T47D (cell line): ENCODE measurements around the gene DHX30.
"Not testable (repeated sequence)": the region's sequence is repeated elsewhere in the genome, so short reads cannot be mapped to it uniquely, and the experiment has no call there.

ENCODE experiments used
- DNase-seq, 2 experiments: peaks; one replicate each; pipeline versions ENCODE4 v3.0.0 to v3.0.0-alpha.2; 2011 to 2012; ENCODE audit warnings: low read depth in 1 of 2, low spot score in 1 of 2
- JUND ChIP-seq: IDR thresholded peaks from 2 replicates; pipeline ENCODE4 v1.6.1; 2012; ENCODE audit warnings: low read depth
- in situ Hi-C: cut with HindIII; loops from 2 replicates; pipeline ENCODE4 v1.10.0; 2016; ENCODE audit warnings: low sequenced_read_pairs, low pct_unique_long_range_greater_than_20kb

DHX30 gene

DNA sequence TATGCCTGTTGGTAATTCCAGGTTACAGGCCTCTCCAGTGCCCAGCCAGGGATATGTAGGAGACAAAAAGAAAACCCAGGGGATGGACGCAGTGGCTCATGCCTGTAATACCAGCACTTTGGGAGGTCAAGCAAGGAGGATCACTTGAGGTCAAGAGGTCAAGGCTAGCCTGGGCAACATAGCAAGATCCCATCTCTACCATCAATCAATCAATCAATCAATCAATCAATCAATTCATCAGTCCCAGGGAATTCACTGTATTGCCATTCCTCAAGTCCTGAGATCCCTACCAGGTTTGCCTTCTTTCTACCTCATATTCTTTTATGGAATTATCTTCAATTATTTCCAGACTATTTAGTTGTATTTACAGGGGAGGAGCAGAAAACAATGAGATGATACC is 82.2 kb downstream of the DHX30 start:
- no peak for TF ChIP-seq JUND
- in situ Hi-C loops: no loop called here
- DNase-seq: no peak

DNA sequence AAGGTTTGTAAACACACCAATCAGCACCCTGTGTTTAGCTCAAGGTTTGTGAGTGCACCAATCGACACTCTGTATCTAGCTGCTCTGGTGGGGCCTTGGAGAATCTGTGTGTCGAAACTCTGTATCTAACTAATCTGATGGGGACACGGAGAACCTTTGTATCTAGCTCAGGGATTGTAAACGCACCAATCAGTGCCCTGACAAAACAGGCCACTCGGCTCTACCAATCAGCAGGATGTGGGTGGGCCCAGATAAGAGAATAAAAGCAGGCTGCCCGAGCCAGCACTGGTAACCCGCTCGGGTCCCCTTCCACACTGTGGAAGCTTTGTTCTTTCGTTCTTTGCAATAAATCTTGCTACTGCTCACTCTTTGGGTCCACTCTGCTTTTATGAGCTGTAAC is 85.1 kb downstream of the DHX30 start:
- DNase-seq, in situ Hi-C loops: not testable (repeated sequence)

DNA sequence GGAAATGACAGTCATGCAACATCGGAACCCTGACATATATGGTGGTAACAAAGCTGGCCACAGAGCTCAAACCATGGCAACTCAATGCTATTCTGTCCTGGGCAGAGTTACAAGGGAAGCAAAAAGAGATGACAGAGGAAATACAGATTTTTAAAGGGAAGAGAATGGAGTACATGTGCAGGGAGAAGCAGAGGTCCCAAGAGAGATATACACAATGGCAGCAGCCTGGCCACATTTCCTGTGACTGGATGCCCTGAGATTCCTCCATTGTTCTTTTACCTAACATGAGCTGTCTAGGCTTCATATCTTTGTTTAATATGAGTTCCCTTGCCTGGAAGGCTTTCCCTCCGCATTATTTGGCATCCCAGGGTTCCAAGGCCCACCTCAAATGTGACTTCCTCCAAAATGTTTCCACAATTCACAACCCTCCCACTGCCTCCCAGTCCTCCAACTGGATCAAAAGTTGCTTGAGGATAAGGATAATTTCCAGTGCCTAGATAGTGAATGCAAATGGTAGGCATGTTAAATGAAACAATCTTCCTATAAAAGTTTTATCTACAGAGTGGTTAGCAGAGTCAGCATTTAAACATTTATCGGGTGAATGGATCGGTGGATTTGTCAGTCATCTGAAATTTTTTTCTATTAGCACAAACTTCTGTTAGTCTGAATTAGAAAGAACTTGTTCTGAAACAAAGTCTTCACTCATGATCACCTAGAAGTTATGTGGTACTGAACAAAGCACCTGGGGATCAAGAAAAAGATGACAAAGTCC is 86.2 kb downstream of the DHX30 start:
- DNase-seq: no peak
- in situ Hi-C loops: no loop called here
- no peak for TF ChIP-seq JUND

DNA sequence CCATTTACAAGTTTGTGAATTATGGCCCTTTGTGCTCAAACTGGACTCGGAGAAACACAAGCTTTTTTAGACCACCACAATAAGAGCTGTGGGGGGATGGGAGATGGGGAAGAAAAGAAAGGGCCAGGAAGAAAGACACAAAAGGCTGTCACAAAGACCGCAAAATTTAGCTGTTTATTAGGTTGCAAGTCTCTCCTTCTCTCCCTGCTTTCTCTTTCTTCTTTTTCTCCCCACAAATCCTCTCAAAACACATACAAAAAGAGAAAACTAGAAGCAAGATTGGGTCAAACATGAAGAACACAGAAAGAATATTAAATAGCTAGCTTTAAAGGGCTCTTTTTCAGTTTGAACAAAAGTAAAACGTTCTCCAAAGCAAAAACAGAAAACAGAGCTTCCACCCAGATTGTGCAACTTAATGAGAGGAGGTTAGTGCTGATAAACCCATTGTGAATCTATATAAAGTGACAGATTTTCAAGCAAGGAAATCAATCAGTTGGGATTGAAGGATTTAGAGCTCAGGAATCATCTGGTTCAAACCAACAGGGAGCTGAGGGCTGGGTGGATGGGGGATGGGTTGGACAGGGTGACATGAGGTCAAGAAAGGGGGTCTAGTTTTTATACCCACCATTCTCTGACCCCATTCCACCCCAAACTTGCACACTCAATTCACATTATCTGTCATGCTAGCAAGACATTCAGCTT is 87.3 kb downstream of the DHX30 start:
- TF ChIP-seq JUND: no peak
- DNase-seq: no peak
- in situ Hi-C loops: no loop called here

DNA sequence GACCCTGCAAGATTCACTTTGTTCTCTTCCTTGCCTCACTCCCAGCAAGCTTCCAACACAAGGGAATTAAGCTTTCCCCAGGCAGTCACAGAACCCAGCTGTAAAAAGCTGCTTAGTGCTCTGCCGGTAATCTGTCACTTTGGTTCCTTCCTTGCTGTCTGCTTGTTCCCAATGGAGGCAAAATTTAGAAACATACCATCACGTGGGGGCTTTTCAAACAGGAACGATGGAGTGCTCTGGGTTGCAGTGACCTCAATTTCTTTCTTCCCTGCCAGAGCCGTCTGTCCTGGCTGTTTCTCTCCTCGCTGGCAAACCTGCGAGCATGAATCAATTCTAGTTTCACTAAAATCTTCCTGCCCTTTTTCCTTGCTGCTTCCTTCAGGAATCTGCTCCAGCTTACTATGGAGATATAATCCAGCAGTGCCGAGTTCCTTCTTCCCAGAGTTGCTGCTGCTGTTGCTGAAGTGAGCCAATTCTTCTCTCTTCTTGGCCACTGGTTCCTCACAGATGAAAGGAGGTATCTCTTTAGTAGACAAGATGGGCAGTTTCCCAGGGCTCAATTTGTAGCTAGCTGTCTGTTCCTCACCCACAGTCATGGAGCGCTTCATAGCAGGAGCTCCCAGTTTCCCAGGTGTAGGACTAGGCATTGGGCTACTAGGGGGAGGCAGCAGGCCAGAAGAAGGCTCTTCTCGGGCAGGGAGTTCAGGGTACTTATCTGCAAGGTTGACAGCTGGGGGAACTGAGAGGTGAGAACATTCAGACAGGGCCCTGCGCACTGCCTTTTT is 88.1 kb downstream of the DHX30 start:
- TF ChIP-seq JUND: no peak
- in situ Hi-C loops: no loop called here
- DNase-seq: no peak

DNA sequence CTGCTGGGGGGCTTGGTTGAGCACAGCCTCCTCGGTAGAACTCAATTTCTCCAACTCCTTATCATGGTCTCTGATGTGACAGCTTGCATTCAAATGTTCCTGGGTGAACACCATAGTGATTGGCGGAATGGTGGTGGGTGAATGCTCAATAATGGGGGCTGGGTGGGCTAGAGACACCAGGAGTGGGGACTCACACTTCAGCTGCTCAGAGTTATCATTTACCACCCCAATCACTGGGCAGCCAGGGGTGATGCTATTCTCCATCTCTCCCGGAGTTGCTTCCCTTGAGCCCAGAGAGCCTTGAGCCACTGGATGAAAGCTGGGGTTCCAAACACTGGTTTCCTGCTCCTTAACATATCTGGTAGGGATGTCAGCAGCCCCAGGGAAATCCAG is 88.7 kb downstream of the DHX30 start:
- in situ Hi-C loops: no loop called here
- no peak for DNase-seq
- no peak for TF ChIP-seq JUND

DNA sequence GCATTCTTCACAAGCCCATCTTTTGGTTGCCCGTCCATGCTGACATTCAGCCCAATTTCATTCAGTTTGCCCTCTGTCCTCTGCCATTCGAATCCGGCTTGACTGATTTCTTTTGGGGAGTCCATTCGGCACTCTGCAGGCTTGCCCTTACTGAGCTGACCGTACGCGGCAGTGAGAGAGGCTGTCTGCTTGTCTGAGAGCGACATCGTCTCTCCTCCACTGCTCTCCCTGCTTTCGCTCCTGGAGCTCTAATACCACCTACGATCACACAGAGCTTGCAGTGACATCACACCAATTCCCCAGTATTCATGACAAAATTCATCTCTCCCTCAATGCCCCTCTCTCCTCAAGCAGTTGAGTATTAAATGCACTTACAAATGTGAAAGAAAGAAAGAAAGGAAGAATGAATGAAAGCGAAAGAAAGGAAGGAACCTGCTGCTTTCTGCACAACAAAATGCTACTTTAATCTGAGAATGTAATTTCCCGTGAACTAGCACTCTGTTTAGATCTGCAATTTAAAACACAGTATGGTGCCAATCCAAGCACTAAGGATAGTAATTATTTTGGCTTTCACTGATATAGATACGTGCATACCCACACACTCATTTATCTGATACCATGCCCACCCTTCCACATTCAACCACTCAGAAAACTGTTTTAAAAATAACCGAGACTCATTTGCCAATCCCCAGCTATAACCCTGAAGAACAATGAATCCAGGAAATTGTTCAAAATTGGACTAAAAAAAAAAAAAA is 89.5 kb downstream of the DHX30 start:
- in situ Hi-C loops: no loop called here
- DNase-seq: no peak
- TF ChIP-seq JUND: no peak

DNA sequence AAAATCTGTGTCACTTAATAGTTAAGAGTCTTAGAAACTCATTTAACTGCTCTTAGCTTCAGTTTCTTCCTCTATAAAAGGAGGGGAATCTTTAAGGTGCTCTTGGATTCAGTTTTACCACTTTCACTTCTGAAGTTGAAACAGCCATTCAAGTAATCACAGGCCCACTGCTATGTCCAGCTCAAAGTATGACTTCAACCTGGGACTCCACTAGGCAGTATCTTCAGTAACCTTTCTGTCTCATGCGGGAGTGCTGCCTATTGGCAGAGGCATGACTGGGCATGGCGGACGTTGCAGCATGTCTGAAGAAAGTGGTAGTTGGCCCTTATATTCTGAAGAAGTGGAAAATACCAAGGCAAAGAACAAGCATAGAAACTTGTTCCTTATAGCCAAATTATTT is 92.3 kb downstream of the DHX30 start:
- DNase-seq: no peak
- in situ Hi-C loops: no loop called here
- no peak for TF ChIP-seq JUND

DNA sequence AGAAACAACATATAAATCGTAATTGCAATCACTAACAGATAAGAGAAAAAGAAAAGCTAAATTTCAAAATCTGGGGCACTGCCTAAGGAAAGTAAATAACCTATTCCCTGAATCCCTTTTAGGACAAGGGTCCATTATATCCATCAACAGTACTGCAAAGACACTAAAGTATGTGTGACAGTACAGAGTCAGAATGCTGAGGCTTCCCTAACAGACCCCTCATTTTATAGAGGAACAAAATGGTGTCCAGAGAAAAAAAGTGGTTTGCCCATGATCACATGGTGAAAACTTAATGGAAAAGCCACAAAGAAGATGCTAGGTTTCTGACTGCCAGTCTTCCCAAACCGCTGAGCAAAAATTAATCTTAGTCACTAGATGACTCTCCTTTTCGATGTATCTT is 93.8 kb downstream of the DHX30 start:
- no peak for TF ChIP-seq JUND
- no peak for DNase-seq
- in situ Hi-C loops: no loop called here

DNA sequence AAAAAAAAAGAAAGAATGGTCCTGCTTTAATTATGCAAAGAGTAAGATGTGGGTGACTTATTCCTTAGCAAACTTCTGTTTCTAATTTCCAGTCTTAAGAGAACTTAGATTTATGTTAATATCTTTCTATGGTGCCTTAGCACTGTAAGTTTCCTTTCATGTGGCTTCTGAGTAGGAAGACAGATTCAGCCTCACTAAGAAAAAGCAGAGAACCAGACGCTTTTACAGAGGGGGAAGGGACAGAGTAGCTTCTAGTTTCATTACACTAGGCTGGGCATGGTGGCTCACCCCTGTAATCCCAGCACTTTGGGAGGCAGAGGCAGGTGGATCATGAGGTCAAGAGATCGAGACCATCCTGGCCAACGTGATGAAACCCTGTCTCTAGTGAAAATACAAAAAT is 95.0 kb downstream of the DHX30 start:
- no peak for TF ChIP-seq JUND
- no peak for DNase-seq
- in situ Hi-C loops: no loop called here

DNA sequence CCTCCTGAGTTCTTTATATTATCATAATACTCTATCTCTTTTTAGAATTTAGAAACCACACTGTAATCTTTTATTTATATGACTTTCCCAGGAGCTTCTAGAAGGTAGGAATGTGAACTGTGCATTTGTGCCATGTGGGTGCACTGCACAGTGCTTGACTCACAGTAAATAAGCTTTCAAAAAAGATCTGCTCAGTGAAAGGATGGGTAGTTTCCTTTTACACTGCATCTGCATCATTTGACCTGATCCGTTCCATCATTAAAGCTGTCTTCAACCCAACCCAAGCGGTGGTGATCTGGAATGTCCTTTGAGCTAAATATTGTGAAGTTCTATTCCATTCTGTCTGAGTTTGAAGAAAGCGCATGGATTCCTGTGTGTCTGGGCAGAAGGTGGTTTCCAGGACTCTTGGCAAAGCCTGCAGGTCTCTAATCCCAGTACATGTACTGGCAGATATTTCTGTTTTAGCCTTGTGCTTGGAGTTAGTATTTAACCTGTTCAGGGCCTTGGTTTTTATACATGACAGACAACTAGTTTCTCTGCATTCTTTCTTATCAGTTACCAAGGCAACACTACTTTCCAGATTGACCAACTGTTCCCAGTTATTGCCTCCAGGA is 96.7 kb downstream of the DHX30 start:
- no peak for DNase-seq
- no peak for TF ChIP-seq JUND
- in situ Hi-C loops: no loop called here
